ENCODE results near the gene SAYSD1.

DNA sequence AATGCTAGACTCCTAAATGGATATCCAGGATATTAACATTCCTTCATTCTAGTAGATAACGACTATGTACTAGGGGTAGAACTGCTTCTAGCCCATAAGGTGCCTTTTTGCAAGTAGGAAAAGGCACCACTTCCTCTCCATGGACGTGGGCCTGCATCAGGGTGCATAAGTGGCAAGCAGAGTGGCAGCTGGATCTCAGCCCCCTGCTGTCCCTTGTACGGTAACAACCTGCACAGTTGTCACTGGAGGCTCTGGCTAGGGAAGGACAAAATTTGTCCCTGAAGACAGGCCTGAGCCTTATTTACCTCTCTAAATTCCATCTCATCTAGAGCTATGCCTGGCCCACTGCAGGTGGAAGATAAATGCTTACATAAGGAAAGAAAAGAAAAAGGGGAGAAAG lies 42.5 kb upstream of the SAYSD1 start:
- TF ChIP-seq EZH2phosphoT487 (IDR thresholded peaks at IDR 0.05; ENCODE audit: insufficient read depth, low read depth): no peak
- TF ChIP-seq EZH2 (IDR thresholded peaks at IDR 0.05; ENCODE audit: insufficient read depth, poor library complexity, severe bottlenecking): no peak

Measured in GM23248 (cell line).